Endothelial cell of umbilical vein (primary cell): ENCODE data around the gene SERTAD4. TPM values are rescaled to one million over a fixed set of nuclear protein-coding genes. Genes with fewer than 3 reads are reported as not detected.

ENCODE experiments used
- BruUV-seq: library from RNA; stranded (reverse); fragments of 400-500 nt; replicated peaks from 2 replicates; lab custom pipeline; 2021; lab: Mats Ljungman, UMichigan
- CTCF ChIA-PET: fragments of 300-600, 350-600 bp; sonication (Branson Sonifier 250); formaldehyde crosslinking; loops from one replicate; lab custom pipeline; 2021; ENCODE audit warnings: antibody characterized with exemption, inconsistent platforms; lab: Charles Lee
- POLR2A ChIA-PET: fragments of 300-600, 350-600 bp; sonication (Branson Sonifier 250); formaldehyde crosslinking; loops from one replicate; lab custom pipeline; 2021; ENCODE audit warnings: antibody characterized with exemption, inconsistent platforms; lab: Charles Lee
- DNase-seq: peaks from one replicate; pipeline ENCODE4 v3.0.0-alpha.2; 2011; ENCODE audit warnings: low read depth, low spot score
- FAIRE-seq: peaks from 2 replicates; lab custom pipeline; 2011; peaks lifted over from hg19 to GRCh38; lab: Jason Lieb, UNC
- H2AFZ ChIP-seq: 2 replicates; pipeline ENCODE4 v1.6.0; 2012; ENCODE audit warnings: low read depth, low read length, control low read depth, inconsistent platforms
- H3K27ac ChIP-seq: 2 replicates; pipeline ENCODE4 v1.5.1; 2011; ENCODE audit warnings: low read depth, mild to moderate bottlenecking, control low read depth, low read length, moderate library complexity; ENCODE audit not compliant: insufficient read depth
- H3K27me3 ChIP-seq, 2 experiments: 2 replicates each; pipeline versions ENCODE4 v1.6.0 to v1.6.1; 2011; ENCODE audit warnings: low read length in 2 of 2, mixed read lengths in 1 of 2; ENCODE audit not compliant: control insufficient read depth in 2 of 2, insufficient read depth in 2 of 2
- H3K36me3 ChIP-seq, 2 experiments: 2 replicates in 1 of 2; 3 replicates in 1 of 2; pipeline ENCODE4 v1.5.1; 2011; ENCODE audit warnings: low read length in 2 of 2, mild to moderate bottlenecking in 1 of 2, moderate library complexity in 1 of 2; ENCODE audit not compliant: control insufficient read depth in 2 of 2, insufficient read depth in 2 of 2; ENCODE audit errors: extremely low read depth in 1 of 2
- H3K4me1 ChIP-seq: 3 replicates; pipeline ENCODE4 v1.5.1; 2011; ENCODE audit warnings: mild to moderate bottlenecking, low read length; ENCODE audit not compliant: control insufficient read depth, insufficient read depth; ENCODE audit errors: extremely low read depth
- H3K4me2 ChIP-seq: 2 replicates; pipeline ENCODE4 v1.6.1; 2011; ENCODE audit warnings: low read length, control low read depth, mixed read lengths; ENCODE audit not compliant: insufficient read depth
- H3K4me3 ChIP-seq, 3 experiments: fragments of 200-600 bp in 1 of 3; sonication (generic), shearing (Covaris generic) in 1 of 3; replicated peaks in 1 of 3; 2 replicates each; pipeline ENCODE4 v1.5.1; 2011 to 2016; ENCODE audit warnings: control low read depth in 3 of 3, low read length in 3 of 3, mild to moderate bottlenecking in 2 of 3, inconsistent platforms in 1 of 3, low read depth in 1 of 3, moderate library complexity in 1 of 3; ENCODE audit not compliant: insufficient read depth in 1 of 3
- H3K79me2 ChIP-seq: 2 replicates; pipeline ENCODE4 v1.6.0; 2012; ENCODE audit warnings: low read length, inconsistent platforms; ENCODE audit not compliant: control insufficient read depth, insufficient read depth
- H3K9ac ChIP-seq: replicated peaks from 2 replicates; pipeline ENCODE3; 2011; ENCODE audit warnings: low read length, control low read depth; ENCODE audit not compliant: insufficient read depth; ENCODE audit errors: extremely low read depth
- H3K9me1 ChIP-seq: replicated peaks from 3 replicates; pipeline ENCODE4 v1.6.0; 2011; ENCODE audit warnings: mild to moderate bottlenecking, low read length; ENCODE audit not compliant: control insufficient read depth, insufficient read depth; ENCODE audit errors: extremely low read depth
- H3K9me3 ChIP-seq: replicated peaks from 2 replicates; pipeline ENCODE4 v1.5.1; 2012; ENCODE audit warnings: low read length, inconsistent platforms; ENCODE audit not compliant: control insufficient read depth, insufficient read depth
- H4K20me1 ChIP-seq: replicated peaks from 2 replicates; pipeline ENCODE3; 2011; ENCODE audit warnings: mild to moderate bottlenecking, low read length; ENCODE audit not compliant: control insufficient read depth, insufficient read depth; ENCODE audit errors: extremely low read depth
- CTCF ChIP-seq, 2 donors: IDR thresholded peaks; 1 replicate in 1 of 2; 2 replicates in 1 of 2; pipeline ENCODE4 v1.5.1; 2011; ENCODE audit warnings: low read length in 2 of 2, mild to moderate bottlenecking in 2 of 2, moderate library complexity in 2 of 2, control low read depth in 1 of 2, inconsistent platforms in 1 of 2, low read depth in 1 of 2; ENCODE audit not compliant: insufficient read depth in 1 of 2; ENCODE audit errors: extremely low read depth in 1 of 2
- FOS ChIP-seq: IDR thresholded peaks from 2 replicates; pipeline ENCODE4 v1.6.1; 2011; ENCODE audit warnings: mild to moderate bottlenecking, low read length, moderate library complexity, borderline replicate concordance; ENCODE audit not compliant: insufficient read depth
- GATA2 ChIP-seq: IDR thresholded peaks from 2 replicates; pipeline ENCODE4 v1.7.0; 2011; ENCODE audit warnings: low read depth, mild to moderate bottlenecking, moderate library complexity, mixed read lengths, low read length; ENCODE audit not compliant: insufficient read length, insufficient read depth
- MYC ChIP-seq: IDR thresholded peaks from one replicate; pipeline ENCODE4 v1.6.1; 2011; ENCODE audit warnings: mild to moderate bottlenecking, low read depth, low read length
- POLR2AphosphoS5 ChIP-seq: IDR thresholded peaks from 2 replicates; pipeline ENCODE4 v1.6.1; 2012; ENCODE audit warnings: low read depth, mild to moderate bottlenecking, control low read depth, low read length, moderate library complexity; ENCODE audit not compliant: insufficient read depth
- dilution Hi-C: fragments of 300-500 bp; cut with MboI; formaldehyde crosslinking; loops from one replicate; pipeline ENCODE4 v1.15.0; 2019; ENCODE audit warnings: low sequenced_read_pairs; ENCODE audit not compliant: extremely low pct_ligation_motif_present
- intact Hi-C: fragments of 100-400 bp; cut with micrococcal nuclease; formaldehyde crosslinking; loops from one replicate; pipeline ENCODE4 v1.10.0; 2022
- polyA plus RNA-seq, 4 experiments: library from polyadenylated mRNA; depleted of rRNA in 3 of 4; stranded (reverse) in 3 of 4; unstranded in 1 of 4; fragments of >200 nt; gene quantifications; 2 replicates each; pipeline versions ENCODE4 v1.2.1 to v1.2.3, GENCODE V29; 2011 to 2012; ENCODE audit warnings: missing spikeins in 1 of 4
- total RNA-seq: library from RNA; stranded (reverse); gene quantifications from 2 replicates; pipeline ENCODE4 v1.2.3, GENCODE V29; 2021

The SERTAD4 gene
- total and polyA plus RNA-seq, 2 donors (not counting 3 experiments of a cell fraction or from before 2014, with no cell fraction given), result 4.0 to 11.3 TPM

GRCh38 chr1:210257698-210258529, 25.3 kb downstream of the SERTAD4 start:
- no peak overlapping the region for H3K27ac ChIP-seq
- H3K27me3 ChIP-seq, result peaks cover 4 to 8% of the 10 kb centered on the region in 2 experiments
- no peak overlapping the region for H3K4me3 ChIP-seq
- no peak overlapping the region for H2AFZ ChIP-seq
- H3K4me2 ChIP-seq, result no peak overlapping the region
- H3K9me1 ChIP-seq, result no peaks in the 10 kb centered on the region
- intact Hi-C loops, result no loop called here
- DNase-seq (no peak), FAIRE-seq (no peak)
- no peaks in the 10 kb centered on the region for H3K79me2 ChIP-seq
- H4K20me1 ChIP-seq, result no peaks in the 10 kb centered on the region
- no TSS peak for BruUV-seq
- dilution Hi-C loops, result no loop called here
- ChIA-PET POLR2A (no interaction called here), CTCF (interaction anchor here (0.7 to 0.9 kb wide), 3 partner anchors 114 to 142 kb away, joined by 3 to 4 read pairs (median 3); no protein-coding TSS in a partner anchor)
- H3K9ac ChIP-seq, result no peak overlapping the region
- H3K4me1 ChIP-seq, result peaks cover 6% of the 10 kb centered on the region
- TF ChIP-seq MYC (no peak), POLR2AphosphoS5 (no peak), CTCF (IDR thresholded peaks at IDR 0.05; ENCODE audit: extremely low read depth in 1 of 2, insufficient read depth in 1 of 2, low read depth in 1 of 2, low read length in 2 of 2) (no peak), FOS (no peak), GATA2 (no peak)
- no peaks in the 10 kb centered on the region for H3K9me3 ChIP-seq
- no peaks in the 10 kb centered on the region for H3K36me3 ChIP-seq
